GM12878 (cell line): ENCODE data around the gene NEURL3. TPM values are rescaled to one million over a fixed set of nuclear protein-coding genes. Genes with fewer than 3 reads are reported as not detected.

Experiments
- ATAC-seq: fragments of 200-7000 bp; cut with Tn5 transposase; 3 replicates; pipeline ENCODE4 v1.9.1; 2020; ENCODE audit warnings: mild to moderate bottlenecking, moderate library complexity
- BruUV-seq: library from RNA; stranded (reverse); fragments of 400-500 nt; replicated peaks from 2 replicates; lab custom pipeline; 2021; lab: Mats Ljungman, UMichigan
- CTCF ChIA-PET: fragments of 300-600 bp; sonication (Branson Sonifier 250); formaldehyde crosslinking; extraction: SDS; loops from one replicate; lab custom pipeline; 2021; ENCODE audit warnings: inconsistent platforms; lab: Yijun Ruan, JAX
- POLR2A ChIA-PET: fragments of 350-600 bp; formaldehyde crosslinking; extraction: SDS; loops from one replicate; lab custom pipeline; 2021; ENCODE audit warnings: inconsistent platforms; lab: Charles Lee
- RAD21 ChIA-PET: fragments of 300-600 bp; sonication (Branson Sonifier 250); formaldehyde crosslinking; loops from one replicate; lab custom pipeline; 2023; ENCODE audit warnings: antibody characterized with exemption; ENCODE audit not compliant: unreplicated experiment; lab: Charles Lee
- SMC1A ChIA-PET: fragments of 300-600 bp; sonication (Branson Sonifier 250); formaldehyde crosslinking; loops from one replicate; lab custom pipeline; 2023; ENCODE audit not compliant: unreplicated experiment, uncharacterized antibody; lab: Charles Lee
- DNase-seq: peaks from one replicate; pipeline ENCODE4 v3.0.0-alpha.2; 2011; ENCODE audit warnings: low read depth, low spot score
- FAIRE-seq: peaks from 3 replicates; lab custom pipeline; 2011; peaks lifted over from hg19 to GRCh38; lab: Jason Lieb, UNC
- H2AFZ ChIP-seq: 2 replicates; pipeline ENCODE4 v1.6.0; 2011; ENCODE audit warnings: low read depth, low read length, control low read depth; ENCODE audit not compliant: control insufficient read depth
- H3K27ac ChIP-seq: 2 replicates; pipeline ENCODE4 v1.5.1; 2011; ENCODE audit warnings: control low read depth; ENCODE audit not compliant: control insufficient read depth, insufficient read depth
- H3K27me3 ChIP-seq, 2 experiments: replicated peaks in 1 of 2; 2 replicates each; pipeline versions ENCODE4 v1.6.0 to v1.6.1; 2011; ENCODE audit warnings: low read length in 1 of 2; ENCODE audit not compliant: control insufficient read depth in 2 of 2, insufficient read depth in 2 of 2
- H3K36me3 ChIP-seq, 2 experiments: 2 replicates each; pipeline ENCODE4 v1.5.1; 2011; ENCODE audit warnings: low read length in 1 of 2; ENCODE audit not compliant: control insufficient read depth in 2 of 2, insufficient read depth in 2 of 2
- H3K4me1 ChIP-seq: 2 replicates; pipeline ENCODE4 v1.6.1; 2011; ENCODE audit warnings: mild to moderate bottlenecking, low read length, moderate library complexity, mixed read lengths; ENCODE audit not compliant: control insufficient read depth, insufficient read depth
- H3K4me2 ChIP-seq: 2 replicates; pipeline ENCODE4 v1.6.0; 2011; ENCODE audit warnings: control low read depth; ENCODE audit not compliant: control insufficient read depth, insufficient read depth
- H3K4me3 ChIP-seq: fragments of 200-600 bp; sonication (generic); 2 replicates; pipeline ENCODE4 v1.5.1; 2016
- H3K79me2 ChIP-seq: 2 replicates; pipeline ENCODE4 v1.6.0; 2011; ENCODE audit warnings: low read length; ENCODE audit not compliant: control insufficient read depth, insufficient read depth
- H3K9ac ChIP-seq: 2 replicates; pipeline ENCODE4 v1.8.0; 2011; ENCODE audit warnings: low read length, control low read depth, mixed read lengths; ENCODE audit not compliant: control insufficient read depth, insufficient read depth
- H3K9me3 ChIP-seq: replicated peaks from 3 replicates; pipeline ENCODE4 v1.5.1; 2011; ENCODE audit warnings: mild to moderate bottlenecking, low read length; ENCODE audit not compliant: control insufficient read depth, insufficient read depth
- H4K20me1 ChIP-seq: 2 replicates; pipeline ENCODE4 v1.6.0; 2011; ENCODE audit not compliant: control insufficient read depth, insufficient read depth
- ASH2L ChIP-seq: fragments of 300-600, 200-600 bp; sonication (generic); IDR thresholded peaks from 2 replicates; pipeline ENCODE4 v1.6.1; 2017; ENCODE audit warnings: low read depth, mild to moderate bottlenecking, borderline replicate concordance
- CREM ChIP-seq: IDR thresholded peaks from 2 replicates; pipeline ENCODE4 v1.6.1; 2014; ENCODE audit warnings: antibody characterized with exemption, low read depth
- ETV6 ChIP-seq, 2 experiments: fragments of 450-650 bp in 1 of 2; IDR thresholded peaks in 1 of 2; conservative IDR thresholded peaks in 1 of 2; 2 replicates each; pipeline ENCODE4 v1.6.1; 2014; ENCODE audit warnings: antibody characterized with exemption in 1 of 2, borderline replicate concordance in 1 of 2, low read depth in 1 of 2, mild to moderate bottlenecking in 1 of 2, moderate library complexity in 1 of 2
- MYB ChIP-seq: fragments of 150-350 bp; IDR thresholded peaks from 2 replicates; pipeline ENCODE4 v1.6.1; 2014; ENCODE audit warnings: mild to moderate bottlenecking, low read depth, low read length, borderline replicate concordance
- NBN ChIP-seq: fragments of 450-650 bp; IDR thresholded peaks from 2 replicates; pipeline ENCODE4 v1.6.1; 2016
- PAX5 ChIP-seq: IDR thresholded peaks from 2 replicates; pipeline ENCODE4 v1.6.1; 2011; ENCODE audit warnings: low read depth, low read length, borderline replicate concordance
- POLR2A ChIP-seq: IDR thresholded peaks from 2 replicates; pipeline ENCODE4 v1.6.1; 2011; ENCODE audit warnings: low read depth, mild to moderate bottlenecking, low read length
- POLR2AphosphoS2 ChIP-seq: IDR thresholded peaks from 2 replicates; pipeline ENCODE4 v1.6.1; 2011; ENCODE audit warnings: low read depth, mild to moderate bottlenecking, low read length, improper control_type of control experiment, moderate library complexity
- RFX5 ChIP-seq: IDR thresholded peaks from 2 replicates; pipeline ENCODE4 v1.6.1; 2011; ENCODE audit warnings: low read depth, low read length, improper control_type of control experiment
- SRF ChIP-seq, 2 experiments: IDR thresholded peaks; 2 replicates each; pipeline ENCODE4 v1.6.1; 2011; ENCODE audit warnings: low read depth in 2 of 2, low read length in 2 of 2, mild to moderate bottlenecking in 1 of 2, moderate library complexity in 1 of 2
- ZZZ3 ChIP-seq: IDR thresholded peaks from 2 replicates; pipeline ENCODE4 v1.6.1; 2011; ENCODE audit warnings: low read depth; ENCODE audit not compliant: control insufficient read depth, insufficient read length
- WGBS: methylation state at CpG from one replicate; pipeline ENCODE4 v1.1.6; 2016; ENCODE audit warnings: low lambda C conversion rate; ENCODE audit not compliant: insufficient replicate concordance, insufficient coverage; ENCODE audit errors: missing lambda C conversion rate; 5-methylcytosine and 5-hydroxymethylcytosine counted together
- in situ Hi-C: fragments of 300-500 bp; cut with MboI; formaldehyde crosslinking; loops from 9 replicates; pipeline ENCODE4 v1.14.3; 2018; ENCODE audit warnings: mixed read lengths
- intact Hi-C: fragments of 100-400 bp; cut with micrococcal nuclease; formaldehyde crosslinking; loops from one replicate; pipeline ENCODE4 v1.14.2; 2022; ENCODE audit not compliant: unreplicated experiment
- polyA plus RNA-seq, 11 experiments: library from polyadenylated mRNA; depleted of rRNA in 4 of 11; unstranded in 6 of 11; stranded (reverse) in 5 of 11; fragments of >200 nt; fragmentation: Nextera tagmentation in 4 of 11; fragmentation: Illumina TruSeq in 1 of 11; extraction: Ambion mirVana in 4 of 11; extraction: Trizol in 1 of 11; gene quantifications; 1 replicate in 1 of 11; 2 replicates in 10 of 11; pipeline versions ENCODE4 v1.2.1 to v1.2.3, GENCODE V29; 2011 to 2016; ENCODE audit warnings: inconsistent platforms in 2 of 11, missing spikeins in 2 of 11, low read depth in 1 of 11
- total RNA-seq, 4 experiments: library from RNA; depleted of rRNA in 3 of 4; stranded (reverse); fragments of >200 nt in 3 of 4; fragmentation: Illumina TruSeq in 1 of 4; extraction: Trizol in 1 of 4; gene quantifications; 2 replicates each; pipeline versions ENCODE4 v1.2.1 to v1.2.3, GENCODE V29; 2013 to 2021
- TF ChIP-seq, protein P1 (sequence below): fragments of 450-650 bp; IDR thresholded peaks from 2 replicates; pipeline ENCODE4 v1.6.1; 2018; ENCODE audit warnings: borderline replicate concordance, mild to moderate bottlenecking; ENCODE audit not compliant: partially characterized antibody
- TF ChIP-seq, protein P2 (sequence below): IDR thresholded peaks from 2 replicates; pipeline ENCODE4 v1.6.1; 2012; ENCODE audit warnings: low read length, inconsistent platforms
- TF ChIP-seq, protein P3 (sequence below): fragments of 450-650 bp; conservative IDR thresholded peaks from 2 replicates; pipeline ENCODE4 v1.6.1; 2017; ENCODE audit warnings: mild to moderate bottlenecking, moderate library complexity
- TF ChIP-seq, protein P4 (sequence below): fragments of 450-650 bp; IDR thresholded peaks from 2 replicates; pipeline ENCODE4 v1.6.1; 2017; ENCODE audit warnings: antibody characterized with exemption, mild to moderate bottlenecking, moderate library complexity
- TF ChIP-seq, protein P5 (sequence below): IDR thresholded peaks from 2 replicates; pipeline ENCODE4 v1.6.1; 2012; ENCODE audit warnings: low read depth, low read length, improper control_type of control experiment

Gene NEURL3
- total and polyA plus RNA-seq, 10 of the 15 experiments (the other 5 are each of a cell fraction or from before 2014, with no cell fraction given) = 0.03 to 6.3 (median 0.47) TPM

DNA sequence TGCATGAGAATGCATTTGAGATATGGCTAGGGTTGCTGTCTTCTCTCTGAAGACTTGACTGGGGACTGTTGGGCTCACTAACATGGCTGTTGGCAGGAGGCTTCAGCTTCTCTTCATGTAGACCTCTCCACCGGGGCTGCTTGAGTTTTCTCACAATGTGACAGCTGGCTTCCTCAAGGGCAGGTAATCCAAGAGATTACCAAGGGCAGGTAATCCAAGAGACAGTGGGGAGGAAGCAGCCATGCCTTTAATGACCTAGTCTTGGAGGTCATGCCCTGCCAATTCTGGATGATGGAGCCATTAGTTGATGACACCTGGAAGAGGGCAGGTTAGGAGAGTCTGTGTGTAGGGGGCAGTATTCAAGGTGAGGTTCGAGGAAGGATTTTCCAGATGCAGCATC is 40.5 kb downstream of the NEURL3 start:
- 44% methylated on average over 2 of the region's 2 CpGs for WGBS
- TF ChIP-seq, protein P1, sequence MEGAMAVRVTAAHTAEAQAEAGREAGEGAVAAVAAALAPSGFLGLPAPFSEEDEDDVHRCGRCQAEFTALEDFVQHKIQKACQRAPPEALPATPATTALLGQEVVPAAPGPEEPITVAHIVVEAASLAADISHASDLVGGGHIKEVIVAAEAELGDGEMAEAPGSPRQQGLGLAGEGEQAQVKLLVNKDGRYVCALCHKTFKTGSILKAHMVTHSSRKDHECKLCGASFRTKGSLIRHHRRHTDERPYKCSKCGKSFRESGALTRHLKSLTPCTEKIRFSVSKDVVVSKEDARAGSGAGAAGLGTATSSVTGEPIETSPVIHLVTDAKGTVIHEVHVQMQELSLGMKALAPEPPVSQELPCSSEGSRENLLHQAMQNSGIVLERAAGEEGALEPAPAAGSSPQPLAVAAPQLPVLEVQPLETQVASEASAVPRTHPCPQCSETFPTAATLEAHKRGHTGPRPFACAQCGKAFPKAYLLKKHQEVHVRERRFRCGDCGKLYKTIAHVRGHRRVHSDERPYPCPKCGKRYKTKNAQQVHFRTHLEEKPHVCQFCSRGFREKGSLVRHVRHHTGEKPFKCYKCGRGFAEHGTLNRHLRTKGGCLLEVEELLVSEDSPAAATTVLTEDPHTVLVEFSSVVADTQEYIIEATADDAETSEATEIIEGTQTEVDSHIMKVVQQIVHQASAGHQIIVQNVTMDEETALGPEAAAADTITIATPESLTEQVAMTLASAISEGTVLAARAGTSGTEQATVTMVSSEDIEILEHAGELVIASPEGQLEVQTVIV = no peak
- TF ChIP-seq CREM = no peak
- no peak for TF ChIP-seq RFX5
- TF ChIP-seq, protein P2, sequence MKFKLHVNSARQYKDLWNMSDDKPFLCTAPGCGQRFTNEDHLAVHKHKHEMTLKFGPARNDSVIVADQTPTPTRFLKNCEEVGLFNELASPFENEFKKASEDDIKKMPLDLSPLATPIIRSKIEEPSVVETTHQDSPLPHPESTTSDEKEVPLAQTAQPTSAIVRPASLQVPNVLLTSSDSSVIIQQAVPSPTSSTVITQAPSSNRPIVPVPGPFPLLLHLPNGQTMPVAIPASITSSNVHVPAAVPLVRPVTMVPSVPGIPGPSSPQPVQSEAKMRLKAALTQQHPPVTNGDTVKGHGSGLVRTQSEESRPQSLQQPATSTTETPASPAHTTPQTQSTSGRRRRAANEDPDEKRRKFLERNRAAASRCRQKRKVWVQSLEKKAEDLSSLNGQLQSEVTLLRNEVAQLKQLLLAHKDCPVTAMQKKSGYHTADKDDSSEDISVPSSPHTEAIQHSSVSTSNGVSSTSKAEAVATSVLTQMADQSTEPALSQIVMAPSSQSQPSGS = no peak
- TF ChIP-seq, protein P3, sequence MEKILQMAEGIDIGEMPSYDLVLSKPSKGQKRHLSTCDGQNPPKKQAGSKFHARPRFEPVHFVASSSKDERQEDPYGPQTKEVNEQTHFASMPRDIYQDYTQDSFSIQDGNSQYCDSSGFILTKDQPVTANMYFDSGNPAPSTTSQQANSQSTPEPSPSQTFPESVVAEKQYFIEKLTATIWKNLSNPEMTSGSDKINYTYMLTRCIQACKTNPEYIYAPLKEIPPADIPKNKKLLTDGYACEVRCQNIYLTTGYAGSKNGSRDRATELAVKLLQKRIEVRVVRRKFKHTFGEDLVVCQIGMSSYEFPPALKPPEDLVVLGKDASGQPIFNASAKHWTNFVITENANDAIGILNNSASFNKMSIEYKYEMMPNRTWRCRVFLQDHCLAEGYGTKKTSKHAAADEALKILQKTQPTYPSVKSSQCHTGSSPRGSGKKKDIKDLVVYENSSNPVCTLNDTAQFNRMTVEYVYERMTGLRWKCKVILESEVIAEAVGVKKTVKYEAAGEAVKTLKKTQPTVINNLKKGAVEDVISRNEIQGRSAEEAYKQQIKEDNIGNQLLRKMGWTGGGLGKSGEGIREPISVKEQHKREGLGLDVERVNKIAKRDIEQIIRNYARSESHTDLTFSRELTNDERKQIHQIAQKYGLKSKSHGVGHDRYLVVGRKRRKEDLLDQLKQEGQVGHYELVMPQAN = no peak
- TF ChIP-seq SRF (IDR thresholded peaks at IDR 0.05; ENCODE audit: low read depth in 2 of 2, low read length in 2 of 2) = no peak
- TF ChIP-seq POLR2AphosphoS2 = no peak
- TF ChIP-seq, protein P4, sequence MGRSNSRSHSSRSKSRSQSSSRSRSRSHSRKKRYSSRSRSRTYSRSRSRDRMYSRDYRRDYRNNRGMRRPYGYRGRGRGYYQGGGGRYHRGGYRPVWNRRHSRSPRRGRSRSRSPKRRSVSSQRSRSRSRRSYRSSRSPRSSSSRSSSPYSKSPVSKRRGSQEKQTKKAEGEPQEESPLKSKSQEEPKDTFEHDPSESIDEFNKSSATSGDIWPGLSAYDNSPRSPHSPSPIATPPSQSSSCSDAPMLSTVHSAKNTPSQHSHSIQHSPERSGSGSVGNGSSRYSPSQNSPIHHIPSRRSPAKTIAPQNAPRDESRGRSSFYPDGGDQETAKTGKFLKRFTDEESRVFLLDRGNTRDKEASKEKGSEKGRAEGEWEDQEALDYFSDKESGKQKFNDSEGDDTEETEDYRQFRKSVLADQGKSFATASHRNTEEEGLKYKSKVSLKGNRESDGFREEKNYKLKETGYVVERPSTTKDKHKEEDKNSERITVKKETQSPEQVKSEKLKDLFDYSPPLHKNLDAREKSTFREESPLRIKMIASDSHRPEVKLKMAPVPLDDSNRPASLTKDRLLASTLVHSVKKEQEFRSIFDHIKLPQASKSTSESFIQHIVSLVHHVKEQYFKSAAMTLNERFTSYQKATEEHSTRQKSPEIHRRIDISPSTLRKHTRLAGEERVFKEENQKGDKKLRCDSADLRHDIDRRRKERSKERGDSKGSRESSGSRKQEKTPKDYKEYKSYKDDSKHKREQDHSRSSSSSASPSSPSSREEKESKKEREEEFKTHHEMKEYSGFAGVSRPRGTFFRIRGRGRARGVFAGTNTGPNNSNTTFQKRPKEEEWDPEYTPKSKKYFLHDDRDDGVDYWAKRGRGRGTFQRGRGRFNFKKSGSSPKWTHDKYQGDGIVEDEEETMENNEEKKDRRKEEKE = no peak
- TF ChIP-seq PAX5 = no peak
- TF ChIP-seq POLR2A = no peak
- no peak for TF ChIP-seq NBN
- no peak for TF ChIP-seq ZZZ3
- TF ChIP-seq, protein P5, sequence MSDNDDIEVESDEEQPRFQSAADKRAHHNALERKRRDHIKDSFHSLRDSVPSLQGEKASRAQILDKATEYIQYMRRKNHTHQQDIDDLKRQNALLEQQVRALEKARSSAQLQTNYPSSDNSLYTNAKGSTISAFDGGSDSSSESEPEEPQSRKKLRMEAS = no peak
- no peak for TF ChIP-seq MYB
- no peak for TF ChIP-seq ASH2L
- no peak for TF ChIP-seq ETV6 (conservative IDR thresholded peaks at IDR 0.05 in 1 of 2, IDR thresholded peaks at IDR 0.05 in 1 of 2; ENCODE audit: borderline replicate concordance in 1 of 2, low read depth in 1 of 2)
- TF ChIP-seq, all 136 proteins: peak for 0
- FAIRE-seq = no peak
- BruUV-seq = no TSS peak
- DNase-seq = no peak
- RAD21 ChIA-PET = interaction anchor here (1.8 kb wide), 1 partner anchor 57 kb away, joined by 5 read pairs; no protein-coding TSS in a partner anchor
- H3K27me3 ChIP-seq = no peaks in the 10 kb centered on the region
- no peak overlapping the region for H3K4me3 ChIP-seq
- CTCF ChIA-PET = interaction anchor here (0.7 to 1.0 kb wide), 2 partner anchors 56 to 69 kb away, joined by 3 read pairs; no protein-coding TSS in a partner anchor
- POLR2A ChIA-PET = no interaction called here
- no peaks in the 10 kb centered on the region for H4K20me1 ChIP-seq
- no peak overlapping the region for H3K27ac ChIP-seq
- ATAC-seq = no peak
- H2AFZ ChIP-seq = no peak overlapping the region
- intact Hi-C loops (no loop called here), in situ Hi-C loops (no loop called here)
- H3K4me1 ChIP-seq = no peaks in the 10 kb centered on the region
- H3K79me2 ChIP-seq = no peaks in the 10 kb centered on the region
- no peak overlapping the region for H3K4me2 ChIP-seq
- no peak overlapping the region for H3K9ac ChIP-seq
- H3K36me3 ChIP-seq = no peaks in the 10 kb centered on the region
- no peaks in the 10 kb centered on the region for H3K9me3 ChIP-seq
- SMC1A ChIA-PET = no interaction called here
